Brain microvascular endothelial cell (primary cell): ENCODE data around the gene LMX1B.

Source experiments
- DNase-seq: peaks from one replicate; pipeline ENCODE4 v3.0.0-alpha.2; 2020
- H3K27ac ChIP-seq: fragments of 250-450 bp; sonication (Bioruptor Pico); 2 replicates; pipeline ENCODE4 v1.5.1; 2020; ENCODE audit warnings: mild to moderate bottlenecking, moderate library complexity
- H3K27me3 ChIP-seq: fragments of 250-450 bp; sonication (Bioruptor Pico); replicated peaks from 2 replicates; pipeline ENCODE4 v1.5.1; 2020; ENCODE audit warnings: mild to moderate bottlenecking
- H3K36me3 ChIP-seq: fragments of 250-450 bp; sonication (Bioruptor Pico); replicated peaks from 2 replicates; pipeline ENCODE4 v1.5.1; 2020; ENCODE audit warnings: mild to moderate bottlenecking
- H3K4me3 ChIP-seq: 2 replicates; pipeline ENCODE4 v1.5.1; 2011; ENCODE audit warnings: low read depth, mild to moderate bottlenecking, control low read depth, low read length, moderate library complexity
- in situ Hi-C: cut with HindIII; loops from 2 replicates; pipeline ENCODE4 v1.10.0; 2017; ENCODE audit warnings: low sequenced_read_pairs, low pct_ligation_motif_present
- TF ChIP-seq, protein P1 (sequence below): IDR thresholded peaks from 2 replicates; pipeline ENCODE4 v1.5.1; 2011; ENCODE audit warnings: low read depth, mild to moderate bottlenecking, moderate library complexity, low read length, control low read depth, inconsistent platforms; ENCODE audit errors: missing control alignments

Gene LMX1B

DNA sequence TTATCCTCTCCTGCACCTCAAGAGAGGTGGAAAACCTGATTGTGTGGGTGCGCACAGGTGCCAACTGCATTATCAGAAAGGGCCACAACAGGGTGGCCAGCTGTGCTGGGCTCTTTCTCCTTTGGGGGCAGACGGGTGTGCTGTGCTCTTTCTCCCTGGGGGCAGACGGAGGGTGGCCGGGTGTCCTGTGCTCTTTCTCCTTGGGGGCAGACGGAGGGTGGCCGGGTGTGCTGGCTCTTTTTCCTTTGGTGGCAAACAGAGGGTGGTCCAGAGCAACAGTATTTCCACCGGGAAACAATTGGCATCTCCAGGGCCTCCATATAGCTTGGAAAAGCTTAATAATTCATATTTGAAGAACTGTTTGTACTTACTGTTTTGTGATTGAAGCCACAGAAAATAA lies 6.8 kb downstream of the LMX1B start:
- Histone ChIP-seq H3K27me3 (peaks cover 87% of the 10 kb centered on the region), H3K4me3 (no peak overlapping the region), H3K36me3 (no peaks in the 10 kb centered on the region), H3K27ac (no peak overlapping the region)
- DNase-seq, result no peak
- TF ChIP-seq, protein P1, sequence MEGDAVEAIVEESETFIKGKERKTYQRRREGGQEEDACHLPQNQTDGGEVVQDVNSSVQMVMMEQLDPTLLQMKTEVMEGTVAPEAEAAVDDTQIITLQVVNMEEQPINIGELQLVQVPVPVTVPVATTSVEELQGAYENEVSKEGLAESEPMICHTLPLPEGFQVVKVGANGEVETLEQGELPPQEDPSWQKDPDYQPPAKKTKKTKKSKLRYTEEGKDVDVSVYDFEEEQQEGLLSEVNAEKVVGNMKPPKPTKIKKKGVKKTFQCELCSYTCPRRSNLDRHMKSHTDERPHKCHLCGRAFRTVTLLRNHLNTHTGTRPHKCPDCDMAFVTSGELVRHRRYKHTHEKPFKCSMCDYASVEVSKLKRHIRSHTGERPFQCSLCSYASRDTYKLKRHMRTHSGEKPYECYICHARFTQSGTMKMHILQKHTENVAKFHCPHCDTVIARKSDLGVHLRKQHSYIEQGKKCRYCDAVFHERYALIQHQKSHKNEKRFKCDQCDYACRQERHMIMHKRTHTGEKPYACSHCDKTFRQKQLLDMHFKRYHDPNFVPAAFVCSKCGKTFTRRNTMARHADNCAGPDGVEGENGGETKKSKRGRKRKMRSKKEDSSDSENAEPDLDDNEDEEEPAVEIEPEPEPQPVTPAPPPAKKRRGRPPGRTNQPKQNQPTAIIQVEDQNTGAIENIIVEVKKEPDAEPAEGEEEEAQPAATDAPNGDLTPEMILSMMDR, result no peak
- in situ Hi-C loops, result no loop called here

DNA sequence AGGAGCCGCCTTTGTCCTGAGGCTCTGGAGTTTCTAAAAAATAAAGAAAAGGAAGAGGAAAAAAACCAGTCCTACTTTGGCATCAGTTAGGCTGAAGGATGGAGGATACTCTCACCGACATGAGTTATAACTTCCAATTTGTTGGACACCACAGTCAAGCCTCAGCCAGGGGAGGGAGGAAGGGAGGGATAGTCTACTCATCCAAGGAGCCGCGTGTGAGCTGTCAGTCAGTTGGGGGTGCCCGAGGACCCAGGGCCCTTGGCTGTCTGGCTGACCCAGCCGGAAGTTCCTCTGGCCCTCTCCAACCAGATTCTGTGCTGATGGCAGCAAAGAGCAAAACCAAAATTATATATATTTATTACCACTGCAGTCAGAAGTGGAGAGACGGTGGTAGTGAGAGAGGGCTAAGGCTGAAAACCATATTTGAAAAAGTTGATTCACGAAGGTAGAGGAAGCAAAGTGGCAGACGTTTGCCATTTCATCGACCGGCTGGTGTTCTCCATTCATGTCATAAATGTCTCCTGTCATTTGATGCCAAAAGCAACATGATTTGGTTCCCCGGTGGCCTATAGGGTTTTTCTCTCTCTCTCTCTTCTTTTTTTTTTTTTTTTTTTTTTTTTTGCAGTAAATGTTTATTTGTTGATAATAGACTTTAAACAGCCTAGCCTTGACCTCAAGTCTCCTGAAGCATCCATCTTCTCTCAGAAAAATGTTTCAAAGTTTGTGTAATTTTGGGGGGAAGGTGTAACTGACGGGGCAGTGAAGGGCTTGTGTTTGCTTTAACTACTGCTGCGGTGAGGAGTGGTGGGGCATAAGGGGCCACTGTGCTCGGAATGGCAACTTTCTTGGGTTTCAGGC lies 7.6 kb downstream of the LMX1B start:
- H3K27me3 ChIP-seq, result peaks cover 87% of the 10 kb centered on the region
- in situ Hi-C loops, result no loop called here
- no peaks in the 10 kb centered on the region for H3K36me3 ChIP-seq
- H3K4me3 ChIP-seq, result no peak overlapping the region
- TF ChIP-seq, protein P1, result no peak
- DNase-seq, result no peak
- no peak overlapping the region for H3K27ac ChIP-seq

- no peak for DNase-seq
- peaks cover 87% of the 10 kb centered on the region for H3K27me3 ChIP-seq
- TF ChIP-seq, protein P1, result no peak
- no peaks in the 10 kb centered on the region for H3K36me3 ChIP-seq
- H3K27ac ChIP-seq, result no peak overlapping the region
- in situ Hi-C loops, result no loop called here
- no peak overlapping the region for H3K4me3 ChIP-seq
Measured at GRCh38 chr9:126621919-126622735, 8.4 kb downstream of the LMX1B start.

GRCh38 chr9:126623314-126623666 lies 9.6 kb downstream of the LMX1B start:
- Histone ChIP-seq H3K27me3 (peaks cover 94% of the 10 kb centered on the region), H3K27ac (no peak overlapping the region), H3K4me3 (no peak overlapping the region), H3K36me3 (no peaks in the 10 kb centered on the region)
- in situ Hi-C loops, result no loop called here
- no peak for DNase-seq
- TF ChIP-seq, protein P1, result no peak

DNA sequence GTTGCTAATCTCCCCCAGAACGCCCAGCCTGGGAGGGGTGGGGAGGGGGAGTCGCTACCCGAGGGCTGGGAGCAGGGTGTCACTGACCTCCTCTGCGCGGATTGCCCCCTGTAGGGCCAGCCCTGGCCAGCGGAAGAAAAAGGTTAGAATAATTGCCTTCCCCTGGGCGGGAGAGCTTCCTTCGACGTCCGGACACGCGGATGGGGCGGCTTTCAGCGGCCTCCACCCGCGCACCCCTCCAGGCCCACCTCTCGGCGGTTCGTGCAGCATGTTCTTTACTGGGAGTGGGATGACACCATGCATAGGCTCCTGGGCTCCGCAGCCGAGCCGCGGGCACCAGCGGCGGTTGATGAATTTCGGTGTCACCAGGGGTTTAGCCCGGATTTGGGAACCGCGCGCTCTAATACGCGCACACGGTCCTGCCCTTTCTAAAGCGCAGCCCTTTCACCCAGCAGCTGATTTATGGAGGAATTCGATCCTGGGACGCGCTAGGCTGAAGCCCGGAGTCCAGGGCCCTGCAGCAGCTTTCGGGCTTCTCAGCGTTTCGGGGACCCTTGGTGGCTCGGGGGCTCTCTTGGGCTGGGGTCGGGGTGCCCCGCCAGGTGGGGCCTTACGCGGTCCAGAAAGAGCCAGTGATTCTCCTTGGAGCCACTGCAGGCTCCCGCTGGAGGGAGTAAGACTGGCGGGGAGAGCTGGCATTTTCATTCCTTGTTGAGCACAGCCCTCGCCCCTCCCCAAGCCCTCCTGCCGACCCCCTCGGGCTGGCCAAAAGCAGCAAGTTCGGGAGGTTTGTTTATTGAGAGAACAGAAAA lies 10.1 kb downstream of the LMX1B start:
- no peak overlapping the region for H3K27ac ChIP-seq
- TF ChIP-seq, protein P1, result no peak
- in situ Hi-C loops, result no loop called here
- H3K36me3 ChIP-seq, result no peaks in the 10 kb centered on the region
- no peak for DNase-seq
- H3K4me3 ChIP-seq, result no peak overlapping the region
- H3K27me3 ChIP-seq, result peaks cover 92% of the 10 kb centered on the region
